Vagina (tissue), 2 donors: Measurements from ENCODE around the gene ADAP1.

ENCODE experiments used
- CTCF ChIP-seq, 3 experiments: fragments of 450-650 bp in 2 of 3; fragments of 200-600 bp in 1 of 3; sonication (generic) in 1 of 3; IDR thresholded peaks; one replicate each; pipeline ENCODE4 v1.5.1; 2017 to 2019; ENCODE audit warnings: antibody characterized with exemption in 3 of 3, mild to moderate bottlenecking in 2 of 3, moderate library complexity in 2 of 3
- POLR2A ChIP-seq, 2 donors: fragments of 450-650 bp; IDR thresholded peaks; one replicate each; pipeline ENCODE4 v1.6.1; 2017; ENCODE audit warnings: antibody characterized with exemption in 2 of 2, mild to moderate bottlenecking in 2 of 2, moderate library complexity in 2 of 2

- TF ChIP-seq CTCF (IDR thresholded peaks at IDR 0.05) = no peak
- TF ChIP-seq POLR2A (IDR thresholded peaks at IDR 0.05) = no peak
These were observed 23.3 kb downstream of the ADAP1 start for GRCh38 chr7:930975-931758.
